Heart left ventricle (tissue), 16 donors: Measurements from ENCODE around the gene STK11. TPM values are rescaled to one million over a fixed set of nuclear protein-coding genes. Genes with fewer than 3 reads are reported as not detected.
A peak's percentile ranks its signal among the peaks of the same experiment; 100 is the strongest.

Source experiments
- ATAC-seq, 4 donors: fragments of 200-7000 bp; cut with Tn5 transposase; one replicate each; pipeline ENCODE4 v1.9.1; 2020 to 2022; ENCODE audit warnings: moderate library complexity in 4 of 4, mild to moderate bottlenecking in 3 of 4, moderate number of reproducible peaks in 1 of 4
- DNase-seq, 5 donors: peaks; one replicate each; pipeline ENCODE4 v3.0.0-alpha.2; 2020
- H3K27ac ChIP-seq, 12 donors: fragments of 200-600 bp; sonication (generic) in 4 of 12; one replicate each; pipeline versions ENCODE4 v1.5.0 to v1.8.0; 2016 to 2022; ENCODE audit warnings: mild to moderate bottlenecking in 2 of 12
- H3K27me3 ChIP-seq, 9 donors: fragments of 200-600 bp; sonication (generic) in 2 of 9; one replicate each; pipeline versions ENCODE4 v1.5.1 to v1.8.0; 2016 to 2022; ENCODE audit warnings: mild to moderate bottlenecking in 3 of 9
- H3K36me3 ChIP-seq, 9 donors: fragments of 200-600 bp; sonication (generic) in 2 of 9; one replicate each; pipeline versions ENCODE4 v1.5.0 to v1.8.0; 2018 to 2022; ENCODE audit warnings: mild to moderate bottlenecking in 2 of 9
- H3K4me1 ChIP-seq, 12 donors: fragments of 200-600 bp; sonication (generic) in 4 of 12; one replicate each; pipeline versions ENCODE4 v1.5.0 to v1.8.0; 2016 to 2022; ENCODE audit warnings: mild to moderate bottlenecking in 3 of 12
- H3K4me3 ChIP-seq, 12 donors: fragments of 200-600 bp; sonication (generic) in 4 of 12; one replicate each; pipeline versions ENCODE4 v1.5.0 to v1.8.0; 2017 to 2022; ENCODE audit warnings: mild to moderate bottlenecking in 9 of 12, moderate library complexity in 4 of 12
- H3K9me3 ChIP-seq, 12 donors: fragments of 200-600 bp; sonication (generic) in 4 of 12; one replicate each; pipeline versions ENCODE4 v1.5.0 to v1.8.0; 2016 to 2022; ENCODE audit warnings: mild to moderate bottlenecking in 1 of 12
- CTCF ChIP-seq, 12 donors: fragments of 200-600 bp; sonication (generic) in 4 of 12; IDR thresholded peaks; one replicate each; pipeline versions ENCODE4 v1.5.0 to v1.8.0; 2018 to 2022; ENCODE audit warnings: antibody characterized with exemption in 12 of 12, mild to moderate bottlenecking in 5 of 12
- POLR2A ChIP-seq, 2 donors: fragments of 450-650 bp; IDR thresholded peaks; one replicate each; pipeline ENCODE4 v1.6.1; 2017; ENCODE audit warnings: antibody characterized with exemption in 2 of 2, mild to moderate bottlenecking in 2 of 2, moderate library complexity in 2 of 2
- WGBS, 4 donors: extraction: QIAGEN DNeasy Blood & Tissue Kit in 2 of 4; methylation state at CpG; one replicate each; pipeline versions ENCODE4 v1.1.5 to v1.1.7; 2013 to 2018; 5-methylcytosine and 5-hydroxymethylcytosine counted together
- intact Hi-C, 10 donors: fragments of 100-400 bp; cut with DNase I; formaldehyde crosslinking; loops; one replicate each; pipeline versions ENCODE4 v1.11.1 to v1.14.2; 2022
- polyA plus RNA-seq, 2 donors: library from polyadenylated mRNA; stranded (reverse); fragments of 200-250 nt; gene quantifications; one replicate each; pipeline ENCODE4 v1.2.3, GENCODE V29; 2013
- total RNA-seq, 9 donors: library from RNA; depleted of rRNA in 2 of 9; stranded (reverse); fragments of >200 nt in 2 of 9; fragmentation: NEBNext Ultra II Directional in 3 of 9; extraction: Animal tissue kit (Norgen Biotek cat#: 25700) in 3 of 9; gene quantifications; one replicate each; pipeline versions ENCODE4 v1.1.0 to v1.2.4, GENCODE V29; 2016 to 2023
- donor health status: ischemic (EF 13 %, LVEDD 7.1; RV severe dilation, severe dysfunction).
- donor health status: healthy with polysubstance abuse.
- donor health status: DM: no; HTN: yes; CAD: no.
- donor health status: DM: no; HTN: no; CAD: no.
- donor health status: ischemic (EF 25% LVEDD 6.9; RV normal size, moderate dysfunction).
- donor health status: ischemic (EF 25% LVEDD 5.7; RV mildly dilated, moderate dysfunction).
- donor health status: healthy.
- donor health status: DM: yes; HTN: yes; CAD: no.
- donor health status: ischemic (EF 35%, LVEDD 5.7; RV mildly dilated, moderate dysfunction).
- donor health status: nonischemic (EF 11% LVEDD 7.7; RV severe dilation, severe dysfunction).
- donor health status: DM: yes; HTN: yes; CAD: no.
- donor health status: PGD.
- donor health status: ischemic (EF 29% LVEDD 5.4; RV normal size, mild dysfunction).
- donor health status: nonischemic (EF 23%, LVEDD 6.1; RV moderate dilation, normal function).

The STK11 gene
- total and polyA plus RNA-seq, 11 donors, result 44.7 to 92.0 (median 50.7) TPM

- 85 to 87% (median 86%) methylated on average over 23 to 52 of the region's 52 CpGs for WGBS, 4 donors
- peak in 1 of 5 donors; percentile 38 for DNase-seq
- Histone ChIP-seq H3K4me1 (peaks cover 27 to 97% (median 81%) of the 10 kb centered on the region in 12 donors), H3K9me3 (no peaks in the 10 kb centered on the region), H3K4me3 (peak overlapping the region in 2 of 12 donors; percentile 2 to 16), H3K27me3 (no peaks in the 10 kb centered on the region), H3K36me3 (peaks cover 9 to 65% (median 58%) of the 10 kb centered on the region in 9 donors), H3K27ac (peak overlapping the region; percentile 39 to 100 (median 98))
- intact Hi-C loops, result no loop called here
- TF ChIP-seq POLR2A (IDR thresholded peaks at IDR 0.05) (no peak), CTCF (IDR thresholded peaks at IDR 0.05) (no peak)
- ATAC-seq, result no peak
Observed at GRCh38 chr19:1255186-1256161, 49.9 kb downstream of the STK11 start.

GRCh38 chr19:1256646-1257474, 51.3 kb downstream of the STK11 start:
- Histone ChIP-seq H3K9me3 (no peaks in the 10 kb centered on the region), H3K36me3 (peaks cover 9 to 57% (median 52%) of the 10 kb centered on the region in 9 donors), H3K27ac (peak overlapping the region in 10 of 12 donors; percentile 39 to 100 (median 98)), H3K4me3 (no peak overlapping the region), H3K4me1 (peaks cover 28 to 97% (median 86%) of the 10 kb centered on the region in 12 donors), H3K27me3 (no peaks in the 10 kb centered on the region)
- no peak for DNase-seq
- 78 to 83% (median 81%) methylated on average over 38 to 46 of the region's 46 CpGs for WGBS, 4 donors
- intact Hi-C loops, result no loop called here
- TF ChIP-seq POLR2A (IDR thresholded peaks at IDR 0.05), result no peak
- TF ChIP-seq CTCF (IDR thresholded peaks at IDR 0.05), result no peak
- ATAC-seq, result no peak

GRCh38 chr19:1257475-1258162, 52.0 kb downstream of the STK11 start:
- ATAC-seq, result no peak
- peak overlapping the region; percentile 84 to 100 (median 98) for H3K27ac ChIP-seq

More at GRCh38 chr19:1257475-1258162, 52.0 kb downstream of the STK11 start:
- WGBS, 4 donors, result 57 to 70% (median 60%) methylated on average over 23 of the region's 23 CpGs
- no peaks in the 10 kb centered on the region for H3K9me3 ChIP-seq
- no peak for DNase-seq
- peaks cover 9 to 55% (median 49%) of the 10 kb centered on the region in 9 donors for H3K36me3 ChIP-seq
- H3K4me1 ChIP-seq, result peaks cover 30 to 97% (median 89%) of the 10 kb centered on the region in 12 donors
- intact Hi-C loops, result no loop called here
- peak overlapping the region in 2 of 12 donors; percentile 32 to 82 for H3K4me3 ChIP-seq
- no peaks in the 10 kb centered on the region for H3K27me3 ChIP-seq
- TF ChIP-seq CTCF (IDR thresholded peaks at IDR 0.05), result no peak
- TF ChIP-seq POLR2A (IDR thresholded peaks at IDR 0.05), result no peak
